GM12874 (cell line): ENCODE results near the gene GSTM1.

Experiments
- TF ChIP-seq, protein P1 (sequence below): IDR thresholded peaks from 2 replicates; pipeline ENCODE4 v1.5.1; 2011; ENCODE audit warnings: low read depth, mild to moderate bottlenecking, control low read depth, low read length, moderate library complexity; ENCODE audit not compliant: insufficient read depth

Gene GSTM1

DNA sequence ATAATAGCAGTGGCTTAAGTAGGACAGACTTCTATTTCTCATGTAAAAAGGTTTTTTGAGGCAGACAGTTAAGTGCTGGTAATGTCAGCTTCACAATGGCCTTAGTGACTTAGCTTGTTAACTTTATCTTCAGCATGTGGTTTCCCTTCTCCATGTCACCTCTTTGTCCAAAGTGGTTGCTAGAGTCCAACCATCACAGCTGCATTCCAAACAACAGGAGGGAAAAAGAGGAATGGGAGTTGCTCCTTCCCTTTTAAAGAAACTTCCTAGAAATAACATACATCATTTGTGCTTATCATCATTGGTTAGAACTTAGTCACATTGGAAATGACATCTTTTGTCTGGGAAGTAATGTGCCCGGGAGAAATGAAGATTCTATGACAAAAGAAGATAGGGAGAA lies 34.4 kb downstream of the GSTM1 start:
- TF ChIP-seq, protein P1, sequence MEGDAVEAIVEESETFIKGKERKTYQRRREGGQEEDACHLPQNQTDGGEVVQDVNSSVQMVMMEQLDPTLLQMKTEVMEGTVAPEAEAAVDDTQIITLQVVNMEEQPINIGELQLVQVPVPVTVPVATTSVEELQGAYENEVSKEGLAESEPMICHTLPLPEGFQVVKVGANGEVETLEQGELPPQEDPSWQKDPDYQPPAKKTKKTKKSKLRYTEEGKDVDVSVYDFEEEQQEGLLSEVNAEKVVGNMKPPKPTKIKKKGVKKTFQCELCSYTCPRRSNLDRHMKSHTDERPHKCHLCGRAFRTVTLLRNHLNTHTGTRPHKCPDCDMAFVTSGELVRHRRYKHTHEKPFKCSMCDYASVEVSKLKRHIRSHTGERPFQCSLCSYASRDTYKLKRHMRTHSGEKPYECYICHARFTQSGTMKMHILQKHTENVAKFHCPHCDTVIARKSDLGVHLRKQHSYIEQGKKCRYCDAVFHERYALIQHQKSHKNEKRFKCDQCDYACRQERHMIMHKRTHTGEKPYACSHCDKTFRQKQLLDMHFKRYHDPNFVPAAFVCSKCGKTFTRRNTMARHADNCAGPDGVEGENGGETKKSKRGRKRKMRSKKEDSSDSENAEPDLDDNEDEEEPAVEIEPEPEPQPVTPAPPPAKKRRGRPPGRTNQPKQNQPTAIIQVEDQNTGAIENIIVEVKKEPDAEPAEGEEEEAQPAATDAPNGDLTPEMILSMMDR: no peak

- TF ChIP-seq, protein P1: no peak
These were observed 35.5 kb downstream of the GSTM1 start for GRCh38 chr1:109722908-109723691.

- TF ChIP-seq, protein P1: no peak
These were observed 37.3 kb downstream of the GSTM1 start for GRCh38 chr1:109724933-109725332.

GRCh38 chr1:109725510-109725909 lies 37.9 kb downstream of the GSTM1 start:
- TF ChIP-seq, protein P1: no peak

- TF ChIP-seq, protein P1: no peak
These were observed 38.4 kb downstream of the GSTM1 start for GRCh38 chr1:109726007-109726406.

- TF ChIP-seq, protein P1: no peak
These were observed 39.2 kb downstream of the GSTM1 start for GRCh38 chr1:109726728-109727373.

DNA sequence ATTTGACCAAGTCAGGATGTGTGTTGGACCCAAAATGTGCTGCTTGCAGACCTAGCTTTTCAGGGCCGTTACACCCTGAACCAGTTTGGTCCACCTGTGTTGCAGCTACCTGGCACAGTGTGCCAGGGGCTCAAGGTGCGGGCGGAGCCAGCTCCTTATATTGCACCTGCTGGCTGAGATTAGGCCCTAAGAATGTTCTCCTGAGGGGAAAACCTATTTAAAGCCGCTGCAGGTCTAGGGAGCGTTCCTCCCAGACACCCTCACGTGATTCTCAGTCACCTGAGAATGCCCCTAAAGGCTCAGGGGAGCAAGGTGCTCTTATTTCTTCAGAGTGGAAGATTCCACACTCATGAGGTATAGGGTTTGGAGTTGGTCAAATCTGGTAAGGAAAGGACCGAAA lies 41.3 kb downstream of the GSTM1 start:
- TF ChIP-seq, protein P1: no peak
